Measurements from ENCODE around the gene KLHL3. TPM values are rescaled to one million over a fixed set of nuclear protein-coding genes. Genes with fewer than 3 reads are reported as not detected.
A peak's percentile ranks its signal among the peaks of the same experiment; 100 is the strongest.

KLHL3 gene
- total RNA-seq, 4 donors from 2014 or later = 1.7 to 3.8 (median 3.1) TPM

DNA sequence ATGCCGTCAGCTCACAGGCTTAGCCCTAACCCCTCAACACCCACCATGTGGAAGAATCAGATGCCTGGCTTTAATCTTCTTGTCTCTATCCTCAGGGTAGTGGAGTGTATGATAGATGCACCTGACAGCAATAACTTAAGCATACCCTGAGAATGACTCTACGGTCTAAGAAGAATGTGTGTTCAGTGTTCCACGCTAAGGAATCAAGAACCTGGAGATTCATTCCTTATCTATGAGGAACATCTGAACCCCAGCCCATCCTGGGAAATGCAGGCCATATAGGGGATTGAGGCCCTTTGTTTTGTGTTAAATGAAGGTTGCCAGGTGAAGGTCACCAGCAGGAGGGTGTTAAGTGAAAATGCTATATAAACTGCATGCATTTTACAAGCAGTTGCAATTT is 63.0 kb downstream of the KLHL3 start:
- no peaks in the 10 kb centered on the region for H3K9me3 ChIP-seq
- no peak overlapping the region for H3K4me3 ChIP-seq
- DNase-seq = no peak
- H3K4me1 ChIP-seq = no peaks in the 10 kb centered on the region
- TF ChIP-seq CTCF (IDR thresholded peaks at IDR 0.05) (no peak), POLR2A (IDR thresholded peaks at IDR 0.05) (no peak)
- 58 to 86% methylated on average over 3 of the region's 3 CpGs for WGBS, 2 donors
- H3K36me3 ChIP-seq = peaks cover 0 to 15% (median 0%) of the 10 kb centered on the region in 3 donors
- intact Hi-C loops (cut with DNase I) = no loop called here
- H3K27ac ChIP-seq = no peak overlapping the region
- no peaks in the 10 kb centered on the region for H3K27me3 ChIP-seq

GRCh38 chr5:137672001-137672400 is 63.9 kb downstream of the KLHL3 start:
- intact Hi-C loops (cut with DNase I) = no loop called here
- Histone ChIP-seq H3K27ac (no peak overlapping the region), H3K9me3 (no peaks in the 10 kb centered on the region), H3K27me3 (no peaks in the 10 kb centered on the region), H3K4me1 (no peaks in the 10 kb centered on the region), H3K4me3 (no peak overlapping the region), H3K36me3 (peaks cover 0 to 7% (median 0%) of the 10 kb centered on the region in 3 donors)
- DNase-seq = no peak
- WGBS, 2 donors = 50 to 55% methylated on average over 5 to 6 of the region's 6 CpGs
- TF ChIP-seq POLR2A (IDR thresholded peaks at IDR 0.05) = no peak
- no peak for TF ChIP-seq CTCF (IDR thresholded peaks at IDR 0.05)

DNA sequence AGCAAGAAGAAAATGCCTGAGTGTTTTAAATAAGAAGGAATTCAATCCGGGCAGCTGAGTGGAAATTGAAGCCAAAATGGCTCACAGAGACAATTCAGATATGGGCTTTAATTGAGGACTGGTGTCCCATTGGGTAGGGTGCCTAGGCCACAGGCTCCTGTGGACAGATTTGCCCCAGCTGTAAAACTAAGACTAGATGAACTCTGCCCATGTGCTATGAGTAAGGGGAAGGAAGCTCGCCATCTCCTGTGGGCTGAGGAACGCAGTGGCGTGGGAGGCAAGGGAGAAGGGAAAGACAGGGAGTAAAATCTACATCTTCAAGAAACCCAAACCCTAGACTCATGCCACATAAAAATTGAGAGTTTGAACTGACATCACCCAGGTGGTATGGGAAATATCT is 66.1 kb downstream of the KLHL3 start:
- 83 to 88% methylated on average over 4 of the region's 4 CpGs for WGBS, 2 donors
- intact Hi-C loops (cut with DNase I) = no loop called here
- peaks cover 0 to 10% (median 0%) of the 10 kb centered on the region in 3 donors for H3K4me1 ChIP-seq
- H3K27me3 ChIP-seq = no peaks in the 10 kb centered on the region
- H3K4me3 ChIP-seq = no peak overlapping the region
- no peak overlapping the region for H3K27ac ChIP-seq
- DNase-seq = no peak
- H3K9me3 ChIP-seq = no peaks in the 10 kb centered on the region
- H3K36me3 ChIP-seq = no peaks in the 10 kb centered on the region
- TF ChIP-seq CTCF (IDR thresholded peaks at IDR 0.05) (no peak), POLR2A (IDR thresholded peaks at IDR 0.05) (no peak)

- Histone ChIP-seq H3K27ac (no peak overlapping the region), H3K4me3 (no peak overlapping the region), H3K27me3 (no peaks in the 10 kb centered on the region), H3K9me3 (no peaks in the 10 kb centered on the region), H3K4me1 (peaks cover 0 to 10% (median 0%) of the 10 kb centered on the region in 3 donors), H3K36me3 (no peaks in the 10 kb centered on the region)
- no peak for DNase-seq
- intact Hi-C loops (cut with DNase I) = no loop called here
- no peak for TF ChIP-seq POLR2A (IDR thresholded peaks at IDR 0.05)
- TF ChIP-seq CTCF (IDR thresholded peaks at IDR 0.05) = no peak
- 91 to 94% methylated on average over 5 of the region's 5 CpGs for WGBS, 2 donors
Measured at GRCh38 chr5:137668637-137669036, 67.3 kb downstream of the KLHL3 start.

GRCh38 chr5:137667341-137667740 is 68.5 kb downstream of the KLHL3 start:
- Histone ChIP-seq H3K27ac (peak overlapping the region in 1 of 4 donors; percentile 50), H3K4me1 (peaks cover 0 to 13% (median 0%) of the 10 kb centered on the region in 3 donors), H3K9me3 (no peaks in the 10 kb centered on the region), H3K36me3 (no peaks in the 10 kb centered on the region), H3K27me3 (no peaks in the 10 kb centered on the region), H3K4me3 (no peak overlapping the region)
- TF ChIP-seq CTCF (IDR thresholded peaks at IDR 0.05) = no peak
- intact Hi-C loops (cut with DNase I) = no loop called here
- no peak for DNase-seq

Measured in esophagus squamous epithelium (tissue), 5 donors.